NCI-H2107 treated with DMSO at 0.1 percent for 48 hours (cell line): ENCODE measurements around the gene MOCOS.
"Not testable (repeated sequence)": the region's sequence is repeated elsewhere in the genome, so short reads cannot be mapped to it uniquely, and the experiment has no call there.

ENCODE experiments used
- DNase-seq: peaks from one replicate; lab custom pipeline; 2025; ENCODE audit not compliant: unreplicated experiment; lab: John Stamatoyannopoulos, UW

The MOCOS gene

GRCh38 chr18:36187193-36187825 lies at the start of gene MOCOS:
MOCOS (plus strand) TSS chr18:36187497; CDS start chr18:36187540, 43 bp downstream.
- no peak for DNase-seq

- DNase-seq: peak; percentile 91
Measured at GRCh38 chr18:36139245-36139644, 48.1 kb upstream of the MOCOS start.

- no peak for DNase-seq
Measured at GRCh38 chr18:36141576-36141975, 45.7 kb upstream of the MOCOS start.

GRCh38 chr18:36142751-36143150 lies 44.5 kb upstream of the MOCOS start:
- no peak for DNase-seq

- DNase-seq: no peak
Measured at GRCh38 chr18:36143391-36143790, 43.9 kb upstream of the MOCOS start.

- DNase-seq: no peak
Measured at GRCh38 chr18:36149514-36150289, 37.6 kb upstream of the MOCOS start.

GRCh38 chr18:36152781-36153180 lies 34.5 kb upstream of the MOCOS start:
- no peak for DNase-seq

- DNase-seq: no peak
Measured at GRCh38 chr18:36153203-36153602, 34.1 kb upstream of the MOCOS start.

GRCh38 chr18:36153771-36154170 lies 33.5 kb upstream of the MOCOS start:
- DNase-seq: no peak

GRCh38 chr18:36155851-36156757 lies 31.2 kb upstream of the MOCOS start:
- DNase-seq: no peak

- DNase-seq: no peak
Measured at GRCh38 chr18:36157441-36157840, 29.9 kb upstream of the MOCOS start.

- DNase-seq: no peak
Measured at GRCh38 chr18:36158266-36158867, 28.9 kb upstream of the MOCOS start.

- no peak for DNase-seq
Measured at GRCh38 chr18:36160959-36161371, 26.3 kb upstream of the MOCOS start.

GRCh38 chr18:36162981-36163380 lies 24.3 kb upstream of the MOCOS start:
- no peak for DNase-seq

- no peak for DNase-seq
Measured at GRCh38 chr18:36167692-36168218, 19.5 kb upstream of the MOCOS start.

GRCh38 chr18:36168296-36168695 lies 19.0 kb upstream of the MOCOS start:
- DNase-seq: not testable (repeated sequence)

- no peak for DNase-seq
Measured at GRCh38 chr18:36169938-36170337, 17.4 kb upstream of the MOCOS start.

GRCh38 chr18:36175481-36175880 lies 11.8 kb upstream of the MOCOS start:
- no peak for DNase-seq

- DNase-seq: no peak
Measured at GRCh38 chr18:36176177-36176584, 11.1 kb upstream of the MOCOS start.

- DNase-seq: no peak
Measured at GRCh38 chr18:36176711-36177110, 10.6 kb upstream of the MOCOS start.

- no peak for DNase-seq
Measured at GRCh38 chr18:36177913-36178312, 9.4 kb upstream of the MOCOS start.
